SK-N-SH treated with all-trans-retinoic acid at 6 μM for 48 hours (cell line): Measurements from ENCODE around the gene MYT1.

Source experiments
- ATAC-seq: fragments of 200-7000 bp; cut with Tn5 transposase; 3 replicates; pipeline ENCODE4 v1.9.1; 2020; ENCODE audit warnings: mild to moderate bottlenecking, moderate library complexity
- ARNTL ChIP-seq: fragments of 450-650 bp; formaldehyde crosslinking; IDR thresholded peaks from 2 replicates; pipeline ENCODE4 v1.5.0; 2020; ENCODE audit warnings: low read depth, mild to moderate bottlenecking, moderate library complexity, borderline replicate concordance
- BACH2 ChIP-seq: fragments of 250-450 bp; sonication (Bioruptor Pico); IDR thresholded peaks from 2 replicates; pipeline ENCODE4 v1.9.0; 2021; ENCODE audit warnings: mild to moderate bottlenecking, borderline replicate concordance
- CSDC2 ChIP-seq: fragments of 250-450 bp; sonication (Bioruptor Pico); IDR thresholded peaks from 2 replicates; pipeline ENCODE4 v1.5.0; 2020; ENCODE audit warnings: mild to moderate bottlenecking, moderate library complexity
- ESRRG ChIP-seq: fragments of 250-450 bp; sonication (Bioruptor Pico); IDR thresholded peaks from 2 replicates; pipeline ENCODE4 v1.6.1; 2021; ENCODE audit warnings: mild to moderate bottlenecking
- ISL1 ChIP-seq: fragments of 250-450 bp; sonication (Bioruptor Pico); IDR thresholded peaks from 2 replicates; pipeline ENCODE4 v2.1.2; 2022; ENCODE audit warnings: mild to moderate bottlenecking, moderate library complexity
- OSR1 ChIP-seq: fragments of 250-450 bp; sonication (Bioruptor Pico); IDR thresholded peaks from 2 replicates; pipeline ENCODE4 v1.8.0; 2022; ENCODE audit warnings: moderate library complexity, mild to moderate bottlenecking, inconsistent platforms
- PPARA ChIP-seq: fragments of 250-450 bp; sonication (Bioruptor Pico); IDR thresholded peaks from 2 replicates; pipeline ENCODE4 v1.5.0; 2020; ENCODE audit warnings: mild to moderate bottlenecking, borderline replicate concordance
- RARB ChIP-seq: fragments of 250-450 bp; sonication (Bioruptor Pico); IDR thresholded peaks from 2 replicates; pipeline ENCODE4 v1.8.0; 2021; ENCODE audit warnings: mild to moderate bottlenecking, moderate library complexity
- SNAI2 ChIP-seq: fragments of 250-450 bp; sonication (Bioruptor Pico); IDR thresholded peaks from 2 replicates; pipeline ENCODE4 v1.5.0; 2020; ENCODE audit warnings: mild to moderate bottlenecking, moderate library complexity
- TOX ChIP-seq: fragments of 250-450 bp; sonication (Bioruptor Pico); IDR thresholded peaks from 2 replicates; pipeline ENCODE4 v1.8.0; 2021; ENCODE audit warnings: mild to moderate bottlenecking, moderate library complexity, borderline replicate concordance
- ZC3H10 ChIP-seq: fragments of 250-450 bp; sonication (Bioruptor Pico); IDR thresholded peaks from 2 replicates; pipeline ENCODE4 v1.5.1; 2021; ENCODE audit warnings: mild to moderate bottlenecking, moderate library complexity
- ZFP3 ChIP-seq: fragments of 250-450 bp; sonication (Bioruptor Pico); IDR thresholded peaks from 2 replicates; pipeline ENCODE4 v1.5.0; 2020; ENCODE audit warnings: mild to moderate bottlenecking, moderate library complexity
- ZFP30 ChIP-seq: fragments of 450-650 bp; formaldehyde crosslinking; IDR thresholded peaks from 2 replicates; pipeline ENCODE4 v1.5.0; 2022; ENCODE audit warnings: mild to moderate bottlenecking, moderate library complexity
- ZNF565 ChIP-seq: fragments of 450-650 bp; formaldehyde crosslinking; conservative IDR thresholded peaks from 2 replicates; pipeline ENCODE4 v1.5.0; 2020; ENCODE audit warnings: low read depth, mild to moderate bottlenecking, moderate library complexity
- ZNF70 ChIP-seq: fragments of 450-650 bp; formaldehyde crosslinking; IDR thresholded peaks from 2 replicates; pipeline ENCODE4 v1.5.0; 2020; ENCODE audit warnings: mild to moderate bottlenecking, moderate library complexity
- ZNF8 ChIP-seq: fragments of 450-650 bp; formaldehyde crosslinking; IDR thresholded peaks from 2 replicates; pipeline ENCODE4 v1.5.0; 2020; ENCODE audit warnings: mild to moderate bottlenecking, moderate library complexity
- TF ChIP-seq, protein P1 (sequence below): fragments of 250-450 bp; sonication (Bioruptor Pico); IDR thresholded peaks from 2 replicates; pipeline ENCODE4 v1.5.1; 2021; ENCODE audit warnings: mild to moderate bottlenecking, moderate library complexity
- TF ChIP-seq, protein P2 (sequence below): fragments of 250-450 bp; sonication (Bioruptor Pico); IDR thresholded peaks from 2 replicates; pipeline ENCODE4 v1.5.1; 2020; ENCODE audit warnings: low read depth, mild to moderate bottlenecking, moderate library complexity
- TF ChIP-seq, protein P3 (sequence below): fragments of 250-450 bp; sonication (Bioruptor Pico); IDR thresholded peaks from 2 replicates; pipeline ENCODE4 v1.8.0; 2021; ENCODE audit warnings: low read depth, mild to moderate bottlenecking, moderate library complexity, borderline replicate concordance
- TF ChIP-seq, protein P4 (sequence below): fragments of 250-450 bp; sonication (Bioruptor Pico); IDR thresholded peaks from 2 replicates; pipeline ENCODE4 v1.5.0; 2020; ENCODE audit warnings: mild to moderate bottlenecking, moderate library complexity

Gene MYT1

DNA sequence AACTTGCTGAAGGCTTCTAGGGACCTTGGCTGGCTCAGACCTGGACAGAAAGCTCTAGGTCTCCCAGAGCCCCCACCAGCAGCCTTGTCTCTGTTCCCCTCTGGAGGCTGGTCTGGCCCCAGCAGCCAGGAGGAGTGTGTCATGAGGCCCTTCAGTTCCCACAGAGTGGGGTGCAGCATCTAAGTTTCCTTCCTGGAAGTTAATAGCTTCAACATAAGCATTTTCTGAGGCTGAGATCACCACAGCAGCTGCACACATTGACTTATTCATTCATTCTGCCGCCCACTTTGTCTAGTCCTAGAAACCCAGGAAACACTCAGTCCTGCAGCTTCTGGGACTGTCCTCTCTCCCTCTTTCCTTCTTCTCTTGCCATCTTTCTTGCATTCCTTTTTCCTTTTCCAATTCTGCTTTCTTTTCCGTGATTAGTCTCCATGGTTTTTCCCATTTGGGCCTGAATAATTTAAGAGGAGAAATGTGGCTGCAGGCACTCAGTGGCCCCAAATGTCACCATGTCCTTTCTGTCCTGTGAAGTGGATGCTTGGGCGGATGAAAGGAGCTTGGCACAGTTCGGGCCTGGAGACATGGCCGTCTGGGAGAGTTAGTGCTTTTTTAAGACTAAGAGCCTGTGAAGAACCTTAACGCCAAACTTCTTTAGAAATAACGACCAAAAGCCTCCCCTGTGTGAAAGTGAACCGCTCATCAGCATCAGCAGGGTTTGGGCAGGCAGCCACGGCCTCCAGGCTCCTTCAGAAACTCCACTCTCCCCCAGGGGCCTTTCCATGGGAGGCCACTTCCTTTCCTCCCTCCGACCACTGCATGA is 60.3 kb downstream of the MYT1 start:
- ATAC-seq, result peak; percentile 76
- TF ChIP-seq BACH2 (CRISPR knock-in tag), result no peak
- no peak for TF ChIP-seq ZC3H10
- TF ChIP-seq, protein P1, sequence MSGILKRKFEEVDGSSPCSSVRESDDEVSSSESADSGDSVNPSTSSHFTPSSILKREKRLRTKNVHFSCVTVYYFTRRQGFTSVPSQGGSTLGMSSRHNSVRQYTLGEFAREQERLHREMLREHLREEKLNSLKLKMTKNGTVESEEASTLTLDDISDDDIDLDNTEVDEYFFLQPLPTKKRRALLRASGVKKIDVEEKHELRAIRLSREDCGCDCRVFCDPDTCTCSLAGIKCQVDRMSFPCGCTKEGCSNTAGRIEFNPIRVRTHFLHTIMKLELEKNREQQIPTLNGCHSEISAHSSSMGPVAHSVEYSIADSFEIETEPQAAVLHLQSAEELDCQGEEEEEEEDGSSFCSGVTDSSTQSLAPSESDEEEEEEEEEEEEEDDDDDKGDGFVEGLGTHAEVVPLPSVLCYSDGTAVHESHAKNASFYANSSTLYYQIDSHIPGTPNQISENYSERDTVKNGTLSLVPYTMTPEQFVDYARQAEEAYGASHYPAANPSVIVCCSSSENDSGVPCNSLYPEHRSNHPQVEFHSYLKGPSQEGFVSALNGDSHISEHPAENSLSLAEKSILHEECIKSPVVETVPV, result no peak
- no peak for TF ChIP-seq ZNF70 (CRISPR knock-in tag)
- no peak for TF ChIP-seq SNAI2 (CRISPR knock-in tag)
- TF ChIP-seq, protein P2, sequence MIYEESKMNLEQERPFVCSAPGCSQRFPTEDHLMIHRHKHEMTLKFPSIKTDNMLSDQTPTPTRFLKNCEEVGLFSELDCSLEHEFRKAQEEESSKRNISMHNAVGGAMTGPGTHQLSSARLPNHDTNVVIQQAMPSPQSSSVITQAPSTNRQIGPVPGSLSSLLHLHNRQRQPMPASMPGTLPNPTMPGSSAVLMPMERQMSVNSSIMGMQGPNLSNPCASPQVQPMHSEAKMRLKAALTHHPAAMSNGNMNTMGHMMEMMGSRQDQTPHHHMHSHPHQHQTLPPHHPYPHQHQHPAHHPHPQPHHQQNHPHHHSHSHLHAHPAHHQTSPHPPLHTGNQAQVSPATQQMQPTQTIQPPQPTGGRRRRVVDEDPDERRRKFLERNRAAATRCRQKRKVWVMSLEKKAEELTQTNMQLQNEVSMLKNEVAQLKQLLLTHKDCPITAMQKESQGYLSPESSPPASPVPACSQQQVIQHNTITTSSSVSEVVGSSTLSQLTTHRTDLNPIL (CRISPR knock-in tag), result no peak
- no peak for TF ChIP-seq ZNF8
- TF ChIP-seq, protein P3, sequence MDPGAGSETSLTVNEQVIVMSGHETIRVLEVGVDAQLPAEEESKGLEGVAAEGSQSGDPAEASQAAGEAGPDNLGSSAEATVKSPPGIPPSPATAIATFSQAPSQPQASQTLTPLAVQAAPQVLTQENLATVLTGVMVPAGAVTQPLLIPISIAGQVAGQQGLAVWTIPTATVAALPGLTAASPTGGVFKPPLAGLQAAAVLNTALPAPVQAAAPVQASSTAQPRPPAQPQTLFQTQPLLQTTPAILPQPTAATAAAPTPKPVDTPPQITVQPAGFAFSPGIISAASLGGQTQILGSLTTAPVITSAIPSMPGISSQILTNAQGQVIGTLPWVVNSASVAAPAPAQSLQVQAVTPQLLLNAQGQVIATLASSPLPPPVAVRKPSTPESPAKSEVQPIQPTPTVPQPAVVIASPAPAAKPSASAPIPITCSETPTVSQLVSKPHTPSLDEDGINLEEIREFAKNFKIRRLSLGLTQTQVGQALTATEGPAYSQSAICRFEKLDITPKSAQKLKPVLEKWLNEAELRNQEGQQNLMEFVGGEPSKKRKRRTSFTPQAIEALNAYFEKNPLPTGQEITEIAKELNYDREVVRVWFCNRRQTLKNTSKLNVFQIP (CRISPR knock-in tag), result no peak
- no peak for TF ChIP-seq PPARA
- TF ChIP-seq ZFP3, result no peak
- no peak for TF ChIP-seq ESRRG (CRISPR knock-in tag)
- TF ChIP-seq ZNF565 (CRISPR knock-in tag), result no peak
- no peak for TF ChIP-seq RARB
- TF ChIP-seq, protein P4, sequence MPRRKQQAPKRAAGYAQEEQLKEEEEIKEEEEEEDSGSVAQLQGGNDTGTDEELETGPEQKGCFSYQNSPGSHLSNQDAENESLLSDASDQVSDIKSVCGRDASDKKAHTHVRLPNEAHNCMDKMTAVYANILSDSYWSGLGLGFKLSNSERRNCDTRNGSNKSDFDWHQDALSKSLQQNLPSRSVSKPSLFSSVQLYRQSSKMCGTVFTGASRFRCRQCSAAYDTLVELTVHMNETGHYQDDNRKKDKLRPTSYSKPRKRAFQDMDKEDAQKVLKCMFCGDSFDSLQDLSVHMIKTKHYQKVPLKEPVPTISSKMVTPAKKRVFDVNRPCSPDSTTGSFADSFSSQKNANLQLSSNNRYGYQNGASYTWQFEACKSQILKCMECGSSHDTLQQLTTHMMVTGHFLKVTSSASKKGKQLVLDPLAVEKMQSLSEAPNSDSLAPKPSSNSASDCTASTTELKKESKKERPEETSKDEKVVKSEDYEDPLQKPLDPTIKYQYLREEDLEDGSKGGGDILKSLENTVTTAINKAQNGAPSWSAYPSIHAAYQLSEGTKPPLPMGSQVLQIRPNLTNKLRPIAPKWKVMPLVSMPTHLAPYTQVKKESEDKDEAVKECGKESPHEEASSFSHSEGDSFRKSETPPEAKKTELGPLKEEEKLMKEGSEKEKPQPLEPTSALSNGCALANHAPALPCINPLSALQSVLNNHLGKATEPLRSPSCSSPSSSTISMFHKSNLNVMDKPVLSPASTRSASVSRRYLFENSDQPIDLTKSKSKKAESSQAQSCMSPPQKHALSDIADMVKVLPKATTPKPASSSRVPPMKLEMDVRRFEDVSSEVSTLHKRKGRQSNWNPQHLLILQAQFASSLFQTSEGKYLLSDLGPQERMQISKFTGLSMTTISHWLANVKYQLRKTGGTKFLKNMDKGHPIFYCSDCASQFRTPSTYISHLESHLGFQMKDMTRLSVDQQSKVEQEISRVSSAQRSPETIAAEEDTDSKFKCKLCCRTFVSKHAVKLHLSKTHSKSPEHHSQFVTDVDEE (CRISPR knock-in tag), result no peak
- no peak for TF ChIP-seq TOX (CRISPR knock-in tag)
- TF ChIP-seq ISL1 (CRISPR knock-in tag), result no peak
- TF ChIP-seq OSR1 (CRISPR knock-in tag), result no peak
- TF ChIP-seq ARNTL (CRISPR knock-in tag), result no peak
- TF ChIP-seq CSDC2 (CRISPR knock-in tag), result no peak
- TF ChIP-seq, all 23 proteins: peak for 0

DNA sequence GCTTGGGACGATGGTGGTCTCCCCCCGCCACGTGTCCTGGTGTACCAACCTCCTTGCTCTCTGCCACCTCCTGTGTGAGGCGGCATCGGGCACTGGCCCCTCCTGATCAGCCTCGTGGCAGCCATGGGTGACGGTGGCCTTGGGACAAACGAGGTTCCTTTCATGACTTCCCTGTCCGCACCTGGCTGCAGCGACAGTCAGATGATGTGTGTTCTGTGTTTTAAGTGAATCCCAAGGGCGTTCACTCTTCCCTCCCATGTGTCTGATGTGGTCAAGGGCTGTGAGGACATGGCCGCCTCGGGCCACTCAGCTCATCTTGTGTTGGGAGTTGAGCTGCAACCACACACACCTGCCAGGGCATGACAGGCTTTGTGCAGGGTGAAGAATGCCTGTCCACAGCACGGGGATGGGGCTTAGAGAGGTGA is 60.9 kb downstream of the MYT1 start:
- no peak for TF ChIP-seq ZNF8
- TF ChIP-seq OSR1 (CRISPR knock-in tag), result no peak
- no peak for TF ChIP-seq ZC3H10
- no peak for TF ChIP-seq ZFP30 (CRISPR knock-in tag)
- TF ChIP-seq SNAI2 (CRISPR knock-in tag), result no peak
- no peak for ATAC-seq

DNA sequence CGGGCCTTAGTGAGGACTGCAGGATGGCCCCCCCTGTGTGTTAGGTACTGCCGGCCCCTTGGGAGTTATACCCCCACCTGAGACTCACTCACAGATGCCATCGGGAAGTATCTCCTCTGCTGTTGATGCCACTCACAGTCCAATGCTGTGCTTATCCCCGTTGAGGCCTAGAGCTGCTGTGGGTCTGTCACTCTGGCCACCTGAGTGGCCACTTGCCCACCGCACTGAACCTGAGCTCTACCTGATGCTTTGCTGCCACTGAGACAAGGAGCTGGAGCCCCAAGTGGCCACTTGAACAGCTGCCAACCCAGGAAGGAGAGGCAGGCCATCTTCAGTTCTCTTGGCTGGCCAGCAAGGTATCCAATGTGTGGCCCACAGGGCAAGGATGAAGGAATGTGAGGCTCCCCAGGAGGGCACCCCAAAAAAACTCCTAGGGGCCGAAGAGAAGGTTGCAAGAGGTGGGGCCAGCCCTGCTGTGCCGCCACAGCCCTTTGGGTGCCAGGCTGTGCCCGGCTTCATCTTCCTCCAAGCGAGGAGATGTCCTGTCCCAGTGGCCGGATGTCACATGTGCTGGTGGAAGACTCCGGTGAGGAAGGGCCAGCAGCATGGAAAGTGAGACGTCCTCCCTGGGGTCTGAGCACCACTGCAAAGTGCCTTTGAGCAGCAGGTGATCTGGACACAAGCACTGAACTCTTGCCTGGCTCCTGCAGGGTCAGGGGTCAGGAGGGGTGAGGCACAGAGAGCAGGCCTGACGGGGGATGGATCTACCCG is 61.8 kb downstream of the MYT1 start:
- ATAC-seq, result no peak

More for the DNA sequence above, 61.8 kb downstream of the MYT1 start:
- TF ChIP-seq ARNTL (CRISPR knock-in tag) (no peak), CSDC2 (CRISPR knock-in tag) (no peak), ZNF565 (CRISPR knock-in tag) (no peak)
- TF ChIP-seq, protein P3 (CRISPR knock-in tag), result no peak
